Measurements from ENCODE around the gene KHDRBS1. TPM values are rescaled to one million over a fixed set of nuclear protein-coding genes. Genes with fewer than 3 reads are reported as not detected.
"Not testable (repeated sequence)": the region's sequence is repeated elsewhere in the genome, so short reads cannot be mapped to it uniquely, and the experiment has no call there.

The KHDRBS1 gene
- polyA plus RNA-seq, 4 donors = 258 to 297 (median 282) TPM

GRCh38 chr1:32010246-32010645 is 3.4 kb upstream of the KHDRBS1 start:
- no peak for DNase-seq (ENCODE audit: low read depth in 4 of 4, low spot score in 3 of 4)

DNA sequence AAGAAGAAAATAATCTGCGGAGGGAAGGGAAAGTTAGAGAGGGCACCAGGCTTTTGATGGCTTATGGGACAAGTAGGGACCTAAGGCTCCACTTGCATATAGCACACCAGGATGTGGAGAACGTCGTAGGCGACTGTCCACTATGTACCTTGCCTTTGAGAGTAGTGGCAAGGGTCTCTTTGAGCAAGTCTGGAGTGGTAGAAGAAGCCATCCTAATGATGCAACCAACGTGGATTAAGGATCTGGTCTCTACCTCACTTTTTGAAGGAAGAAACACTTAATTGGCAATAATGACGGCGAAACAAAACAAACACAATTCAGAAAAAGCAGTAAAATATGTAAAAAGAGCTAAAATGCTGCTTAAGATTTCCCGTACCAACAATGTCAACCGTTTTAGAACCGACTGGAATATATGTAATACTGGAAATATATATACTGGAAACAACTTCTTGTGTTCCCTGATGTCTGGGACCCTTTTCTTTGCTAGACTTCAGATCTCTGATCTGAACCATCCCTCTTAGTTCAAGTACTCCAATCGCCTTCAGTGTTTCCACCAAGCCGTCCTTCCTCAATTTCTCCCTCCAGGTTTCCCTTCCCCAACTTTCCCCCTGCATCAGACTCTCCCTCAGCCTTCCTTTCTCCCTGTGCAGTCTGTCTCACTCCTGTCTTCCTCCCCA is 821 bp upstream of the KHDRBS1 start:
- peak in 1 of 4 donors; percentile 8 for DNase-seq (ENCODE audit: low read depth in 4 of 4, low spot score in 3 of 4)

- DNase-seq (ENCODE audit: low read depth in 4 of 4, low spot score in 3 of 4) = peak in 3 of 4 donors; percentile 37 to 42 (median 39)
Measured at GRCh38 chr1:32014199-32014947, 705 bp downstream of the KHDRBS1 start.

DNA sequence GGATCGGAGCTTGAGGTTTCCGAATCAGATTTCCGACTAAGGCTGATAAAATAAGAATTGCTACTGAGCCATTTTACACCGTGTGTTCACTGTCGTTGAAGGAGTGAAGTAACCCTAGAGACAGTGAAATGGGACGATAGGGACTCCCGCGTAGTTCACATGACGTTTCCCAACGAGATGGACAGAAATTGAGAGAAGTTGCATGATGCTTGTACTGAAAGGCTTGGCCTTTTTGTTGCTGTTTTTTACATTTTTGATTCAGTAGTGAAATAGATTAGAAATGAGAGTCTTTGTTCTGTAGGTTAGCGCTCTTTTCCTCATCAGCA is 1.2 kb downstream of the KHDRBS1 start:
- DNase-seq (ENCODE audit: low read depth in 4 of 4, low spot score in 3 of 4) = peak in 2 of 4 donors; percentile 13 to 14

DNA sequence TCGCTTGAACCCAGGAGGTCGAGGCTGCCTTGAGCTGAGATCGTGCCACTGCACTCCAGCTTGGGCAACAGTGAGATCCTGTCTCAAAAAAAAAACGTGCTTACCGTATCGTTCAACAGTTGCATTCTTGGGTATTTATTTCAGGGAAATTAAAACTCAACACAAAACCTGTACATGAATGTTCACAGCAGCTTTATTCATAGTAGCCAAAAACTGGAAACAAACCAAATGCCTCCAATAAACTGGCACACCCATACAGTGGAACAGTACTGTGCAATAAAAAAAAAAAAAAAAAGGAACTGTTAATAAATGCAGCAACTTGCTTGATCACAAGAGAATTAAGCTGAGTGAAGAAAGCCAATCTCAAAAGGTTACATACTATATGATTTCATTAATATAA is 6.7 kb downstream of the KHDRBS1 start:
- no peak for DNase-seq (ENCODE audit: low read depth in 4 of 4, low spot score in 3 of 4)

- DNase-seq (ENCODE audit: low read depth in 4 of 4, low spot score in 3 of 4) = not testable (repeated sequence)
Measured at GRCh38 chr1:32021574-32022018, 7.9 kb downstream of the KHDRBS1 start.

DNA sequence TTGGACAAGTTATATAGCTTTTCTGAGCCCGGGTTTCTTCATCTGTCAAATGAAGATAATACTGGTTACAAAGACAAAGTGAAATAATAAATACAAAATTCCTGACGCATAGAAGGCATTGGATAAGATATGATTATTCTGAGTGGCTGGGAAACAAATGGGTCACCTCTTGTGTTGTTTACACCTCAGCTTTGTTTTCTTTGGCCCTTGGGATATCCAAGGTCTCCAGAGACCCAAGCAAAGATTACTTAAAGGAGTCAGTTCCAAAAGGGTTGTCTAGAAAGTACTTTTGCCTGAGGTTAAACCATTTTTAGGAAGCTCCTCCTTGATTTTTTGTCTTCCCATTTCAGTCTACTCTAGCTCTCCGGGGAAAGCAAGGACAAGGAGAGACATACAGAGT is 9.7 kb downstream of the KHDRBS1 start:
- no peak for DNase-seq (ENCODE audit: low read depth in 4 of 4, low spot score in 3 of 4)

- DNase-seq (ENCODE audit: low read depth in 4 of 4, low spot score in 3 of 4) = no peak
Measured at GRCh38 chr1:32025515-32025914, 11.8 kb downstream of the KHDRBS1 start.

GRCh38 chr1:32028746-32029145 is 15.1 kb downstream of the KHDRBS1 start:
- DNase-seq (ENCODE audit: low read depth in 4 of 4, low spot score in 3 of 4) = no peak

- no peak for DNase-seq (ENCODE audit: low read depth in 4 of 4, low spot score in 3 of 4)
Measured at GRCh38 chr1:32031578-32032274, 18.1 kb downstream of the KHDRBS1 start.

DNA sequence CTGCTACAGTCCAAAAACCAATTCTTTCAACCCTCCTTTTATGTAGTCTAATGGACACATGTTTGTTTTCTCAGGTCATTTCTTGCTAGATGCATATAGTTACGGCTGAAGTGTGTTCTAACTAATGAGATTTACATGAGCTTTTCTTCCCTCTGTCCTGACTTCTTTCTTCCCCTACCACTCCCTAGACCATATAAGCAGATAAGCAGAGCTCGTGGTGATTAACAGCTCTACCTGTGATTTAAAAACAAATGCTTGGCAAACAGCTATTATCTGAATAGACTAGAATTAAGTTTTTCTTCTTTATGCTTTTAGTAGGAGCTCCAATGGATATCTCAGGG is 18.6 kb downstream of the KHDRBS1 start:
- DNase-seq (ENCODE audit: low read depth in 4 of 4, low spot score in 3 of 4) = no peak

DNA sequence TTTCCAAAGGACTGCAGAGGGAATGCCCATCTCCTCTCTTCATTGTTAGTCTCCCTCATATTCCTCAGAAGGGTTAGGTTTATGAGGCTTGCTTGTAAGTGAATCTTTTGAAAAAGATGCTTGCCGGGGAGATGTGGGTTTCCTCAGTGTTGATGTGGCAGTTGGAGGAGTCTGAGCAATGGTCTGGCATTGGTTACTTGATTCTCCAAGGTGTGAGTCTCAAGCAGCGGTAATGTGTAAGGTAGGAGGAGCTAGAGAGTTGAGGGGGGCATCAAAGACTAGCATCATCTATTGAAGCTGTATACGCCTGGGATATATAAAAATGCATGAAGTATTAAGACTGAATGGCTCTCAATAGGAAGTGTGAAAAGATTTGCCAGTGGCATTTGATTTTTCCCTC is 21.5 kb downstream of the KHDRBS1 start:
- DNase-seq (ENCODE audit: low read depth in 4 of 4, low spot score in 3 of 4) = no peak

DNA sequence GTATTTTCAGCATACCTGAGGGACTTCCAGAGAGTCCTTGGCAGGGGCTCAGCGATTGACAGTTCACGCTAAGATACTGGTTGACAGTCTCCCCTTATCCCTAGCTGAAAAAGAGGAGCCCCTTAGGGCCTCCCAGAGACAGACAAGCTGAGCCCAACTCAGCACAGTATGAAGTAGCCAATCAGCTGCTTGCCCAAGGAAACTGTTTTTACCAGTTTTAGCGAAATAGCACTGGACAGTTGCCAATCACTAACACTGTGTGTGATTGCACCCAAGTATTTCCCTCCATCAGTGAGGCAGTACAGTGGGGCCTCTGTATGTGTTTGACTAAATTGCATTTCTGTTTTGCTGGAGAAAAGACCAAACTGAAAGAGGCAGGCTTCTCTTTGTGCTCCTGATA is 27.0 kb downstream of the KHDRBS1 start:
- DNase-seq (ENCODE audit: low read depth in 4 of 4, low spot score in 3 of 4) = no peak

GRCh38 chr1:32042330-32042729 is 28.7 kb downstream of the KHDRBS1 start:
- DNase-seq (ENCODE audit: low read depth in 4 of 4, low spot score in 3 of 4) = no peak

DNA sequence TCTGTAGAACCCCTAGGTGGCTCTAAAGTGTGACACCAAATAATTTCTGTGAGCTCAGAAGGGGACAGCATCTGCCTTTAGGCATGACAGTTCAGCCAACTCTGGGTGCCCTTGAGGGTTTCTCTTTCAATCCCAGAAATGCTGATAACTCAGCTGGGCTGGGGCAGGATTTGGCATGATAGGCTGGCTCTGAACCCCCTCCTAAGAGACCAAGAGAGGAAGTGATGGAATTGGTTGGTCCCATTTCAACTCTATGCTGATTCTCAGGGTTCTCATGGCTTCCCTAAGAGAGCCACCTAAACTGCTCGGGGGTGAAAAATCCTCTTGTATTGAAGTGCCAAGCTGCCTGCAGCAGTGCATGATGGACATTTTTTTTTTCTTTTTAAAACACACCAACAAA is 30.6 kb downstream of the KHDRBS1 start:
- DNase-seq (ENCODE audit: low read depth in 4 of 4, low spot score in 3 of 4) = no peak

DNA sequence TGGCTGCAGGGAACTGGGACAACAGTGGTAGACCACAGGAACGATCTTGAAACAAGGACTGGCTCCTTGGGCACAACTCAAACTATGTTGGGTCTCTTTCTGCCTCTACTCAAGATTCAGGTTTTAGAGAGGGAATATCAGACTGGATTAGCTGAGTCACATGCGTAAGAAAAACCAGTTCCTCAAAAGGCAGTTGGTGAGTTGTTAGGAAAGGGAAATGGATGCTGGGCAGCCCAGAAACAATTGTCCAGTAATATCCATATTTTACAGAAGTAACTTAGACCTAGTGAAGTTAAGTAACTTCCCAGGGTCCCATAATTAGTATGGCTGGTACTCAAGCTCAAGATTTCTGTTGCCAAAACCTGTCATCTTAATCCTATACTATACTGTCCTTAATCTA is 32.1 kb downstream of the KHDRBS1 start:
- DNase-seq (ENCODE audit: low read depth in 4 of 4, low spot score in 3 of 4) = no peak

DNA sequence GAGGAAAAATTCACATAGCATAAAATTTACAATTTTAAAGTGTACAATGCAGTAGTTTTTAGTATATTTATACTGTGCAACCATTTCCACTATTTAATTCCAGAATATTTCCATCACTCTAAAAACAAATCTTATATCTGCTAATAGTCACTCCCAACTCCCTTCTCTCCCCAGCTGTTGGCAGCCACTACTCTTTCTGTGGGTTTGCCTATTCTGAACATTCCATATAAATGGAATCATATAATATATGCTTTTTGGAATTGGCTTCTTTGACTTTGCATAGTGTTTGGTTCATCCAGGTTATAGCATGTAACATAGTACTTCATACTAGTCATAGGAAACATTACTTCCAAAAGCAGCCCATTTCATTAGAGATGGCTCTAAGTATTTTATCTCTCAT is 34.0 kb downstream of the KHDRBS1 start:
- no peak for DNase-seq (ENCODE audit: low read depth in 4 of 4, low spot score in 3 of 4)

GRCh38 chr1:32048440-32048839 is 34.8 kb downstream of the KHDRBS1 start:
- no peak for DNase-seq (ENCODE audit: low read depth in 4 of 4, low spot score in 3 of 4)

DNA sequence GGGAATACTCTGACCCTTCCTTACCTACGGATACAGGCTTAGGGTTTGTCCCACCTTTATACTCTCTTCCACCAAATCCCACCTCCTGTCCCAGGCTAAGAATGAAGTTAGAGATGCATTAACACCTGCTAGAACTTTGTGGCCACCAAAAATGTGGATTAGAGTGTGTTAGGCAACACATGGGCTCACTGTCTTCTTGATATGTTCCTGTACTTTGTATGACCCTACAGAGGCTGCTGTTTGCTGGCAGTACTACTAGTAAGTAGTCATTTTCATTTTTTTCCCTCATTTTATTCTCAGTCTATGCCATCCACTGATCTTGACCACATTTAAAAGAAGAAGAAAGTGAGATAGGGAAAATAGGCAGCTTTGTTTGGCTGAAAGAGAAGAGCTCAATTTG is 38.0 kb downstream of the KHDRBS1 start:
- no peak for DNase-seq (ENCODE audit: low read depth in 4 of 4, low spot score in 3 of 4)

DNA sequence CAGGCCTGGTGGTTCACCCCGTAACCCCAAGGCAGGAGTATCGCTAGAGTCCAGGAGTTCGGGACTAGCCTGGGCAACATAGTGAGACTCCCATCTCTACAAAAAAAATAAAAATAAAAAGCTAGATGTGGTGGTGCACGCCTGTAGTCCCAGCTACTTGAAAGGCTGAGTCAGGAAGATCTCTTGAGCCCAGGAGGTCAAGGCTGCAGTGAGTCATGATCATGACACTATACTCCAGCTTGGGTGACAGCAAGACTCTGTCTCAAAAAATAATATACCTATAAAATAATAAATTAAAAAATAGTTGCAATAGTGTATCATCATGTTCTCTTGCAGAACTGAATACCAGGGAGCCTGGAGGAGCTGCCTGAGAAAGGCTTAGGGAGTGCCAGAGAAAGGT is 39.2 kb downstream of the KHDRBS1 start:
- no peak for DNase-seq (ENCODE audit: low read depth in 4 of 4, low spot score in 3 of 4)

- no peak for DNase-seq (ENCODE audit: low read depth in 4 of 4, low spot score in 3 of 4)
Measured at GRCh38 chr1:32055416-32055815, 41.7 kb downstream of the KHDRBS1 start.

DNA sequence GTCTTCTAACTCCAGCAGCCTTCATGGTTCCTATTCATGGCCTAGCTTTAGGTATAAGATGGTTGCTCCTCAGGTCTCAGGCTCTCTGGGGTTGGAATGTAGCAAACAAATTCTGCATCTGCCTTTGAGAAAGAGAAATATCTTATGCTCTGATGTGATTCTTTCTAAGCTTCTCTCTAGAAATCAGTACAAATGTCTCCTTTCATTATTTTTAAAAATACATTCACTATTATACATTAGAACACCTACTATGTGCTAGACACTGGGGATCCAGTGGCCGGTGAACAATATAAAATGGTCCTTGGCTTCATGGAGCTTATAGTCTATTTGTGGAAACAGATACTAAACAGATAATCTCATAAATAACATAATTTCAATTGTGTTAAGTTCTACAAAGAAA is 42.9 kb downstream of the KHDRBS1 start:
- no peak for DNase-seq (ENCODE audit: low read depth in 4 of 4, low spot score in 3 of 4)
